OCI-LY7 (cell line): Measurements from ENCODE around the gene EPB41L1. TPM values are rescaled to one million over a fixed set of nuclear protein-coding genes. Genes with fewer than 3 reads are reported as not detected.

Experiments used
- BruUV-seq: library from RNA; stranded (reverse); fragments of 400-500 nt; replicated peaks from 2 replicates; lab custom pipeline; 2021; lab: Mats Ljungman, UMichigan
- CTCF ChIA-PET: fragments of 300-600 bp; sonication (Branson Sonifier 250); formaldehyde crosslinking; loops from one replicate; lab custom pipeline; 2022; ENCODE audit warnings: antibody characterized with exemption; ENCODE audit not compliant: unreplicated experiment; lab: Charles Lee
- POLR2A ChIA-PET: fragments of 300-600 bp; sonication (Branson Sonifier 250); formaldehyde crosslinking; loops from one replicate; lab custom pipeline; 2022; ENCODE audit warnings: antibody characterized with exemption; lab: Charles Lee
- DNase-seq: peaks from one replicate; pipeline ENCODE4 v3.0.0-alpha.2; 2015; ENCODE audit warnings: low spot score
- H2AFZ ChIP-seq: fragments of 200-600 bp; sonication (generic), shearing (Covaris generic); 2 replicates; pipeline ENCODE4 v1.6.1; 2014; ENCODE audit warnings: mild to moderate bottlenecking, antibody characterized with exemption, low read length, moderate library complexity
- H3K27ac ChIP-seq: fragments of 200-600 bp; sonication (generic); 2 replicates; pipeline ENCODE4 v1.5.1; 2014; ENCODE audit warnings: mixed run types, low read depth, mild to moderate bottlenecking, moderate library complexity, low read length, inconsistent platforms; ENCODE audit not compliant: poor library complexity, severe bottlenecking
- H3K36me3 ChIP-seq: fragments of 200-600 bp; sonication (generic); 2 replicates; pipeline ENCODE4 v1.6.1; 2014; ENCODE audit warnings: mild to moderate bottlenecking, antibody characterized with exemption, low read length, moderate library complexity, mixed read lengths; ENCODE audit not compliant: insufficient read depth
- H3K4me1 ChIP-seq: fragments of 200-600 bp; sonication (generic); 2 replicates; pipeline ENCODE4 v1.5.1; 2014; ENCODE audit warnings: mild to moderate bottlenecking, low read length; ENCODE audit not compliant: insufficient read depth, poor library complexity, severe bottlenecking
- H3K4me2 ChIP-seq: fragments of 200-600 bp; sonication (generic); 2 replicates; pipeline ENCODE4 v1.6.1; 2014; ENCODE audit warnings: mild to moderate bottlenecking, low read length
- H3K4me3 ChIP-seq: fragments of 200-600 bp; sonication (generic); 2 replicates; pipeline ENCODE4 v1.5.1; 2014; ENCODE audit warnings: mild to moderate bottlenecking, low read depth, low read length; ENCODE audit not compliant: poor library complexity, severe bottlenecking
- H3K79me2 ChIP-seq: fragments of 200-600 bp; sonication (generic); 2 replicates; pipeline ENCODE4 v1.6.1; 2016; ENCODE audit warnings: low read depth, mild to moderate bottlenecking, low read length, moderate library complexity, mixed read lengths; ENCODE audit not compliant: insufficient read depth
- H3K9me2 ChIP-seq: fragments of 200-600 bp; sonication (generic); 2 replicates; pipeline ENCODE4 v1.6.1; 2016; ENCODE audit warnings: mild to moderate bottlenecking, low read length, mixed read lengths; ENCODE audit not compliant: insufficient read depth
- H3K9me3 ChIP-seq: fragments of 200-600 bp; sonication (generic); 2 replicates; pipeline ENCODE4 v1.6.1; 2014; ENCODE audit warnings: mild to moderate bottlenecking, mixed run types, low read length, mixed read lengths
- H4K20me1 ChIP-seq: fragments of 200-600 bp; sonication (generic); 2 replicates; pipeline ENCODE4 v1.6.1; 2014; ENCODE audit warnings: mild to moderate bottlenecking, antibody characterized with exemption, low read length, moderate library complexity, mixed read lengths; ENCODE audit not compliant: insufficient read depth
- CTCF ChIP-seq: fragments of 200-600 bp; sonication (generic); conservative IDR thresholded peaks from 2 replicates; pipeline ENCODE4 v1.5.1; 2014; ENCODE audit warnings: mild to moderate bottlenecking, antibody characterized with exemption, low read length, moderate library complexity, mixed read lengths
- EZH2phosphoT487 ChIP-seq: fragments of 200-600 bp; sonication (generic); IDR thresholded peaks from 2 replicates; pipeline ENCODE4 v1.6.1; 2018; ENCODE audit warnings: low read depth, borderline replicate concordance, mild to moderate bottlenecking, mixed run types, antibody characterized with exemption, low read length, moderate library complexity, mixed read lengths
- intact Hi-C: fragments of 100-400 bp; cut with micrococcal nuclease; formaldehyde crosslinking; loops from one replicate; pipeline ENCODE4 v1.10.0; 2022; ENCODE audit not compliant: unreplicated experiment
- total RNA-seq, 2 experiments: library from RNA; depleted of rRNA in 1 of 2; stranded (reverse); fragments of >200 nt in 1 of 2; shearing (Covaris generic) in 1 of 2; gene quantifications; 2 replicates each; pipeline ENCODE4 v1.2.3, GENCODE V29; 2014 to 2022

Gene EPB41L1
- total RNA-seq, 2 experiments from 2014 or later: 0.54 to 1.6 TPM

- H4K20me1 ChIP-seq: no peaks in the 10 kb centered on the region
- intact Hi-C loops: loop anchor here (2.0 kb wide), 1 partner anchor 236 kb away; no protein-coding TSS in a partner anchor
- no peaks in the 10 kb centered on the region for H3K79me2 ChIP-seq
- H3K9me2 ChIP-seq: no peaks in the 10 kb centered on the region
- TF ChIP-seq EZH2phosphoT487: no peak
- peak; percentile 94 for TF ChIP-seq CTCF
- ChIA-PET POLR2A (interaction anchor here (0.6 to 0.7 kb wide), 2 partner anchors 69 to 125 kb away, joined by 3 read pairs; no protein-coding TSS in a partner anchor), CTCF (interaction anchor here (0.6 to 1.5 kb wide), 3 partner anchors 10 to 237 kb away, joined by 3 to 7 read pairs (median 3); no protein-coding TSS in a partner anchor)
- no peak overlapping the region for H3K27ac ChIP-seq
- no peak overlapping the region for H2AFZ ChIP-seq
- no TSS peak for BruUV-seq
- H3K9me3 ChIP-seq: no peaks in the 10 kb centered on the region
- H3K36me3 ChIP-seq: no peaks in the 10 kb centered on the region
- DNase-seq: peak; percentile 66
- no peaks in the 10 kb centered on the region for H3K4me1 ChIP-seq
- no peak overlapping the region for H3K4me2 ChIP-seq
- H3K4me3 ChIP-seq: no peak overlapping the region
These were observed 48.4 kb downstream of the EPB41L1 start for GRCh38 chr20:36202891-36203338.

GRCh38 chr20:36203861-36204260 is 49.3 kb downstream of the EPB41L1 start:
- no peak overlapping the region for H3K4me2 ChIP-seq
- no peaks in the 10 kb centered on the region for H3K36me3 ChIP-seq
- no peaks in the 10 kb centered on the region for H4K20me1 ChIP-seq
- ChIA-PET CTCF (no interaction called here), POLR2A (no interaction called here)
- no peak overlapping the region for H2AFZ ChIP-seq
- no peaks in the 10 kb centered on the region for H3K9me3 ChIP-seq
- no peak overlapping the region for H3K27ac ChIP-seq
- intact Hi-C loops: loop anchor here (2.0 kb wide), 1 partner anchor 235 kb away; no protein-coding TSS in a partner anchor
- no peaks in the 10 kb centered on the region for H3K79me2 ChIP-seq
- TF ChIP-seq CTCF (no peak), EZH2phosphoT487 (no peak)
- no peak for DNase-seq
- H3K4me3 ChIP-seq: no peak overlapping the region
- no peaks in the 10 kb centered on the region for H3K9me2 ChIP-seq
- no peaks in the 10 kb centered on the region for H3K4me1 ChIP-seq
- no TSS peak for BruUV-seq

- ChIA-PET CTCF (no interaction called here), POLR2A (no interaction called here)
- no peaks in the 10 kb centered on the region for H3K79me2 ChIP-seq
- H3K4me2 ChIP-seq: no peak overlapping the region
- intact Hi-C loops: no loop called here
- no peak overlapping the region for H3K4me3 ChIP-seq
- H3K36me3 ChIP-seq: no peaks in the 10 kb centered on the region
- H3K9me3 ChIP-seq: no peaks in the 10 kb centered on the region
- TF ChIP-seq CTCF (no peak), EZH2phosphoT487 (no peak)
- no peak overlapping the region for H3K27ac ChIP-seq
- H4K20me1 ChIP-seq: no peaks in the 10 kb centered on the region
- H2AFZ ChIP-seq: no peak overlapping the region
- H3K9me2 ChIP-seq: no peaks in the 10 kb centered on the region
- no peaks in the 10 kb centered on the region for H3K4me1 ChIP-seq
- no peak for DNase-seq
- BruUV-seq: no TSS peak
These were observed 50.5 kb downstream of the EPB41L1 start for GRCh38 chr20:36205026-36205425.
